GM18502 (cell line): ENCODE measurements around the gene HSPBP1.

ENCODE experiments used
- ATAC-seq: cut with Tn5 transposase; IDR thresholded peaks from one replicate; pipeline ENCODE4 v1.9.1; 2021; ENCODE audit warnings: mild to moderate bottlenecking; ENCODE audit not compliant: unreplicated experiment, poor library complexity

The HSPBP1 gene

GRCh38 chr19:55242517-55242916 lies 37.4 kb downstream of the HSPBP1 start:
- no peak for ATAC-seq

- ATAC-seq: no peak
Measured at GRCh38 chr19:55241935-55242464, 37.9 kb downstream of the HSPBP1 start.

- ATAC-seq: no peak
Measured at GRCh38 chr19:55241143-55241934, 38.6 kb downstream of the HSPBP1 start.

GRCh38 chr19:55240713-55241020 lies 39.2 kb downstream of the HSPBP1 start:
- no peak for ATAC-seq

- no peak for ATAC-seq
Measured at GRCh38 chr19:55239004-55239403, 40.9 kb downstream of the HSPBP1 start.

- no peak for ATAC-seq
Measured at GRCh38 chr19:55238030-55238429, 41.9 kb downstream of the HSPBP1 start.

- ATAC-seq: no peak
Measured at GRCh38 chr19:55232986-55233385, 46.9 kb downstream of the HSPBP1 start.

GRCh38 chr19:55232286-55232602 lies 47.7 kb downstream of the HSPBP1 start:
- no peak for ATAC-seq

GRCh38 chr19:55231391-55232285 lies 48.3 kb downstream of the HSPBP1 start:
- ATAC-seq: no peak

- no peak for ATAC-seq
Measured at GRCh38 chr19:55230780-55231179, 49.1 kb downstream of the HSPBP1 start.

- no peak for ATAC-seq
Measured at GRCh38 chr19:55230329-55230728, 49.6 kb downstream of the HSPBP1 start.

GRCh38 chr19:55229789-55230182 lies 50.1 kb downstream of the HSPBP1 start:
- no peak for ATAC-seq

- no peak for ATAC-seq
Measured at GRCh38 chr19:55229145-55229788, 50.6 kb downstream of the HSPBP1 start.

- no peak for ATAC-seq
Measured at GRCh38 chr19:55228403-55229031, 51.4 kb downstream of the HSPBP1 start, which contains the start of gene TMEM86B. TMEM86B (minus strand) TSS chr19:55228763; CDS start chr19:55228741, 22 bp downstream.

GRCh38 chr19:55228015-55228391 lies 51.9 kb downstream of the HSPBP1 start:
- ATAC-seq: no peak

- no peak for ATAC-seq
Measured at GRCh38 chr19:55227241-55228014, 52.5 kb downstream of the HSPBP1 start.

- ATAC-seq: no peak
Measured at GRCh38 chr19:55226788-55227187, 53.1 kb downstream of the HSPBP1 start.

- no peak for ATAC-seq
Measured at GRCh38 chr19:55226273-55226672, 53.6 kb downstream of the HSPBP1 start.

- ATAC-seq: no peak
Measured at GRCh38 chr19:55225415-55225958, 54.4 kb downstream of the HSPBP1 start.
